IPS-18a (cell line): ENCODE measurements around the gene GJB6.
A peak's percentile ranks its signal among the peaks of the same experiment; 100 is the strongest.

Source experiments
- H3K27ac ChIP-seq: one replicate; pipeline ENCODE4 v1.5.1; 2013; ENCODE audit warnings: low read length
- H3K27me3 ChIP-seq: one replicate; pipeline ENCODE4 v1.6.1; 2013; ENCODE audit warnings: mild to moderate bottlenecking, low read length; ENCODE audit not compliant: control insufficient read depth, insufficient read depth
- H3K36me3 ChIP-seq: one replicate; pipeline ENCODE4 v1.6.1; 2013; ENCODE audit warnings: low read depth, low read length; ENCODE audit not compliant: control insufficient read depth
- H3K4me1 ChIP-seq: one replicate; pipeline ENCODE4 v1.6.1; 2013; ENCODE audit warnings: low read depth, low read length; ENCODE audit not compliant: control insufficient read depth
- H3K4me3 ChIP-seq: one replicate; pipeline ENCODE4 v1.5.1; 2013; ENCODE audit warnings: low read length
- H3K9ac ChIP-seq: one replicate; pipeline ENCODE4 v1.6.1; 2013; ENCODE audit warnings: mild to moderate bottlenecking, low read length, moderate library complexity
- H3K9me3 ChIP-seq: one replicate; pipeline ENCODE4 v1.6.1; 2013; ENCODE audit warnings: low read depth, low read length; ENCODE audit not compliant: control insufficient read depth

Gene GJB6

DNA sequence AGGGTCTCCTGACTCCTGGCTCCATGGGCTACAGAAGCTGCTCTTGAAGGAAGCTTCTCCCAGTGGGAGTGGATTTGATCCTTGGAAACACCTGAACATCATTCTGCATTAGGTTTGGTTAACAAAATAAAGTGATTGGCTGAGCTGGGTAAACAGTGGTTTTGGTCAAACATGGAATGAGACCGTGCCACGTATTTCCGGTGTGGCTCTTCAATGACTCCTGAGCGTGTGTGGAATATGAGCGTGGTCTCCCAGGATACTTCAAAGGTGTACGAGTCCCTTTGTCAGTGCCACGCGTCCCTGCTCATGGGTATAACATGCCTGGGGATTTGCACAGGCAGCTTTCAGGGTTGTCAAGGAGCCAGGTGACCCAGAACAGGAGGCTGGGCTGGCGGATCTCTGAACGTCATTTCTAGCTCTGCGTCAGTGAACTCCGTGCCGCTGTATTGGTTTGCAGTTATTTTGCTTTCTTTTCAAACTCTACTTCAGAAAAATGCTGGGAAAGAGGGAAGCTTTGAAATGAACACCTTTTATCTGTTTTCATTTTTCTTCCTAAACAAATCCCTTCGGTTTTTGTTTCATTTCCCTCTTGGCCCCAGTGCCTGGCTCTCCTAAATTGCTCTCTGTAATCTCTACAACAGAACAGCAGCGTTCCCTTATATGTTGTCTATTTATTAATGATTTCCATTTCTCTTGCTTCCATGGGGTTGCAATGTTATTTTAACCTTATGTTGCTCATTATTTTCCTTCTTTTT is 26.3 kb upstream of the GJB6 start:
- no peaks in the 10 kb centered on the region for H3K4me1 ChIP-seq
- H3K36me3 ChIP-seq: no peaks in the 10 kb centered on the region
- H3K27ac ChIP-seq: no peak overlapping the region
- H3K4me3 ChIP-seq: no peak overlapping the region
- H3K27me3 ChIP-seq: no peaks in the 10 kb centered on the region
- no peaks in the 10 kb centered on the region for H3K9me3 ChIP-seq
- no peak overlapping the region for H3K9ac ChIP-seq

GRCh38 chr13:20254076-20254475 is 22.0 kb upstream of the GJB6 start:
- Histone ChIP-seq H3K9ac (no peak overlapping the region), H3K27ac (no peak overlapping the region), H3K36me3 (no peaks in the 10 kb centered on the region), H3K9me3 (no peaks in the 10 kb centered on the region), H3K4me1 (no peaks in the 10 kb centered on the region), H3K4me3 (no peak overlapping the region), H3K27me3 (no peaks in the 10 kb centered on the region)

GRCh38 chr13:20249913-20250312 is 17.8 kb upstream of the GJB6 start:
- no peak overlapping the region for H3K9ac ChIP-seq
- H3K4me3 ChIP-seq: no peak overlapping the region
- H3K27ac ChIP-seq: no peak overlapping the region
- no peaks in the 10 kb centered on the region for H3K36me3 ChIP-seq
- H3K4me1 ChIP-seq: no peaks in the 10 kb centered on the region
- no peaks in the 10 kb centered on the region for H3K9me3 ChIP-seq
- H3K27me3 ChIP-seq: no peaks in the 10 kb centered on the region

GRCh38 chr13:20247963-20248362 is 15.8 kb upstream of the GJB6 start:
- Histone ChIP-seq H3K4me1 (no peaks in the 10 kb centered on the region), H3K27ac (no peak overlapping the region), H3K36me3 (no peaks in the 10 kb centered on the region), H3K9me3 (no peaks in the 10 kb centered on the region), H3K9ac (no peak overlapping the region), H3K4me3 (no peak overlapping the region), H3K27me3 (no peaks in the 10 kb centered on the region)

DNA sequence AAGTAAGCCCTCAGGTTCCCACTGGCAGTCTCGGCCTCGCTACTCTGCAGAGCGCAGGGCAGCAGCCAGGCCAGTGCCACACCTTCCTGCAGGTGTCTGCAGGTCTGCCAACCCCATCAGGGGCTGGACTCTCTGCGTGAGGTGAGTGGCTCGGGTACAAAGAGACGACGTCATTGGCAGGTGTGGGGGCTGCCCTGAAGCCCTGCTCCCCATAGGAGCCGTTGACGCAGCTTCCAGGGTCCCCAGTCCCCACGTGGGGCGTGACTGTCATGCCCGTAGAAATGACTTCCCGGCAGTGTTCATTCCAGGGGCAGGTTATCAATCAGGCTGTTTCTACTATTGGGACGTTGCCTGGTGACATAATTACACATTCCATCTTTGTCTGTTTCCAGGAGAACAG is 15.3 kb upstream of the GJB6 start:
- Histone ChIP-seq H3K4me3 (no peak overlapping the region), H3K27ac (no peak overlapping the region), H3K36me3 (no peaks in the 10 kb centered on the region), H3K4me1 (no peaks in the 10 kb centered on the region), H3K9ac (no peak overlapping the region), H3K9me3 (no peaks in the 10 kb centered on the region), H3K27me3 (no peaks in the 10 kb centered on the region)

DNA sequence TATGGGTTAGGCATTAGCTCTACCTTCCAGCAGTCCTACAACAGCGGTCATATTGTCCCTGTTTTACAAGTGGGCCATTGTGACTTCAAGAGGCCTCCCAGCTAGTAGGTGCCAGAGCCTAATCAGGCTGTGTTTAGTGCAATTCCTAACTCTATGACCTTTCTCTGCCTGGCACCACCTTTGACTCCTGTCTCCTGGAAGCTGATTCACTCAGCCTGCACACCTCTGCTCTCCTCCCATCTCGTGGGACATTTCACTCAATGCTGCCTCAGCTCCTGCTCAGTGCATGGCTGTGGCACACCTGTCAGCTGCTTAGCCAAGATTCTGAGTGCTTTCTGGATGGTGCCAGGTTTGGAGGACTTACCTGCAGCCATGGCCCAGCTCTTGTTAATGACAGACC is 9.5 kb upstream of the GJB6 start:
- H3K27me3 ChIP-seq: no peaks in the 10 kb centered on the region
- no peak overlapping the region for H3K4me3 ChIP-seq
- no peak overlapping the region for H3K27ac ChIP-seq
- no peaks in the 10 kb centered on the region for H3K36me3 ChIP-seq
- H3K4me1 ChIP-seq: no peaks in the 10 kb centered on the region
- no peaks in the 10 kb centered on the region for H3K9me3 ChIP-seq
- no peak overlapping the region for H3K9ac ChIP-seq

DNA sequence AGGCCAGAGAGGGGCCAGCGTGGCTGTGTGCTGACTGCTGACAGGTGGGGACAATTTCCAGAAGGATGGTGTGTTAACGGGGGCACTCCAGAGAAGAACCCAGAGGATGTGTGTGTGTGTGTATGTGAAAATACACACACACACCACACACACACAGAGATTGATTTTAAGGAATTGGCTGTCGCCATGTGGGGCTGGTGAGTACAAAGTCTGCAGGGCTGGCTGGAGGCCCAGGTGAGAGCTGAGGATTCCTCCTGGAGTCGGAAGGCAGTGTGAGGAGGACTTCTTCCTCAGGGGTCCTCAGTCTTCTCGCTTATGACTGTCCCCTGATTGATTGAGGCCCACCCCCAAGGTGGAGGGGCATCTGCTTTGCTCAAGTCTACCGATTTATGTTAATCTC is 7.6 kb upstream of the GJB6 start:
- Histone ChIP-seq H3K9me3 (no peaks in the 10 kb centered on the region), H3K4me3 (no peak overlapping the region), H3K4me1 (no peaks in the 10 kb centered on the region), H3K27me3 (peaks cover 2% of the 10 kb centered on the region), H3K36me3 (no peaks in the 10 kb centered on the region), H3K27ac (no peak overlapping the region), H3K9ac (no peak overlapping the region)

GRCh38 chr13:20232556-20233277 is 598 bp upstream of the GJB6 start:
- Histone ChIP-seq H3K36me3 (no peaks in the 10 kb centered on the region), H3K27ac (no peak overlapping the region), H3K27me3 (peaks cover 58% of the 10 kb centered on the region), H3K9me3 (no peaks in the 10 kb centered on the region), H3K9ac (no peak overlapping the region), H3K4me1 (peaks cover 9% of the 10 kb centered on the region), H3K4me3 (peak overlapping the region; percentile 52)

DNA sequence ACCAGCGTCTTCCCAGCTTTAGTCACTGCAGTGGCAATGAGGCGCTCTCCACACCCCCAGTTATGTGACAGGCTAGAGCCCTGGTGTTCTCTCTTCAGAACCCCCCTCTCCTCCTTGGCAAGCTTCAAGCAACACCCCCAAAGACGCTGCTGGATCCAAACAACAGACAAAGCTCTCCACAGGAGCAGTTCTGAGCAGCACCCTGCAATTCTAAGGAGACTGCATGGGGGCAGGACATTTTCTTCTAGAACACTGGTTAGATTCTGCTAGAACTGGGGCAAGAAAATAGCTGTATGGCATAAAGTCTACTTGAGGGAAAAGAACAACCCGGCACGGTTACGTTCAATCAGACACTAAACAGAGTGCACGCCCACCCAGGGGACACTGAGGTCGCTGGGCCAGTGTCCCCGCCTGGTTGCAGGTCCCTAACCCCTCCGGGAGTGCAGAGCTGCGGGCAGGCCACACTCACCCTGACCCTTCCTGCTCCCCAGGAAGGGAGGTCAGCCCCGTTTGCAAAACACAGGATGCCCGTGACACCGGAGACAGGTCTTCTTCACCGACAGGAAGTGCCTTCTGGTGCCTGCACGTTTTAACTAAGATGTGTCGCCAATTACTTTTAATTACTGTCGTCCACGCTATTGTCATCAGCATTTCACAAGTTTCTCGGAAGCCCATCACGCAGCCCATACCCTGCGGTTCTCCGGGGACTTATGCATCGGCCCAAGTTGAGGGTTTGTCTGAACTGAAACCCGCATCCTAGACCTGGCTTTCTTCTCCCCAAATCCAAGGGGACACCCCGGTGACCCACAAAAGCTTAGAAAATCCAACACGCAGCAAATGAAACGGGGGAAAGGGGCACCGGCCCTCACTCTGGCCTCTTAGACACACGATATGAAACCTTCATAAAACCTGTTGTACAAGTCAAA is 943 bp downstream of the GJB6 start:
- Histone ChIP-seq H3K4me1 (peaks cover 9% of the 10 kb centered on the region), H3K4me3 (peak overlapping the region; percentile 52), H3K27ac (no peak overlapping the region), H3K36me3 (no peaks in the 10 kb centered on the region), H3K9ac (no peak overlapping the region), H3K27me3 (peaks cover 63% of the 10 kb centered on the region), H3K9me3 (no peaks in the 10 kb centered on the region)

DNA sequence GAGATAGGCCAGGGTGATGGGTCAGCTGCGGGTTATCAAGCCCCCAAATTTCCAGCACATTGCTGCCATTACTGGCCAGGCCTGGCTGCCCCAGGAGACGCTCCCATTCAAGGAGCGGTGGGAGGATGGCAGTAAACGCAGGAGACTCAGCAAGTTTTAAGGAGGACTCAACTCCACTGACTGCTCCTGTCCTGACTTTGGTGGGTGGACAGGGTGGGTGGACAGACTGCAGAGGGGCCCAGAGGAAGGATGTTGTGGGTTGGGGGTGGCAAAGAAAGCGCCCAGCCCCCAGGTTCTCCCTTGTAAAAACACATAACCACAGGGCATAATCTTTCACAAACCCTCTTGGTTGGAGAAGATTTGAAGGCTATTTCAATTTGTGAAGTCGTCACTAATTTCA is 4.4 kb downstream of the GJB6 start:
- no peaks in the 10 kb centered on the region for H3K36me3 ChIP-seq
- no peak overlapping the region for H3K4me3 ChIP-seq
- no peak overlapping the region for H3K9ac ChIP-seq
- H3K4me1 ChIP-seq: peaks cover 9% of the 10 kb centered on the region
- H3K9me3 ChIP-seq: no peaks in the 10 kb centered on the region
- H3K27ac ChIP-seq: no peak overlapping the region
- H3K27me3 ChIP-seq: peaks cover 41% of the 10 kb centered on the region

- Histone ChIP-seq H3K36me3 (no peaks in the 10 kb centered on the region), H3K4me1 (peaks cover 9% of the 10 kb centered on the region), H3K9ac (no peak overlapping the region), H3K9me3 (no peaks in the 10 kb centered on the region), H3K4me3 (no peak overlapping the region), H3K27ac (no peak overlapping the region), H3K27me3 (peaks cover 36% of the 10 kb centered on the region)
These were observed 4.8 kb downstream of the GJB6 start for GRCh38 chr13:20227288-20227687.
